Astrocyte of the cerebellum (primary cell): Measurements from ENCODE around the gene ATP6V1E1.
"Not testable (repeated sequence)": the region's sequence is repeated elsewhere in the genome, so short reads cannot be mapped to it uniquely, and the experiment has no call there.

ENCODE experiments used
- DNase-seq: peaks from one replicate; pipeline ENCODE4 v3.0.0-alpha.2; 2011; ENCODE audit warnings: low read depth
- H3K4me3 ChIP-seq: 2 replicates; pipeline ENCODE4 v1.5.1; 2011; ENCODE audit warnings: mild to moderate bottlenecking, low read depth, low read length, moderate library complexity
- in situ Hi-C: cut with HindIII; loops from 2 replicates; pipeline ENCODE4 v1.10.0; 2017; ENCODE audit warnings: low sequenced_read_pairs
- TF ChIP-seq, protein P1 (sequence below): IDR thresholded peaks from 2 replicates; pipeline ENCODE4 v1.5.1; 2012; ENCODE audit warnings: low read length, low read depth, moderate library complexity, mild to moderate bottlenecking; ENCODE audit errors: missing control alignments

The ATP6V1E1 gene

DNA sequence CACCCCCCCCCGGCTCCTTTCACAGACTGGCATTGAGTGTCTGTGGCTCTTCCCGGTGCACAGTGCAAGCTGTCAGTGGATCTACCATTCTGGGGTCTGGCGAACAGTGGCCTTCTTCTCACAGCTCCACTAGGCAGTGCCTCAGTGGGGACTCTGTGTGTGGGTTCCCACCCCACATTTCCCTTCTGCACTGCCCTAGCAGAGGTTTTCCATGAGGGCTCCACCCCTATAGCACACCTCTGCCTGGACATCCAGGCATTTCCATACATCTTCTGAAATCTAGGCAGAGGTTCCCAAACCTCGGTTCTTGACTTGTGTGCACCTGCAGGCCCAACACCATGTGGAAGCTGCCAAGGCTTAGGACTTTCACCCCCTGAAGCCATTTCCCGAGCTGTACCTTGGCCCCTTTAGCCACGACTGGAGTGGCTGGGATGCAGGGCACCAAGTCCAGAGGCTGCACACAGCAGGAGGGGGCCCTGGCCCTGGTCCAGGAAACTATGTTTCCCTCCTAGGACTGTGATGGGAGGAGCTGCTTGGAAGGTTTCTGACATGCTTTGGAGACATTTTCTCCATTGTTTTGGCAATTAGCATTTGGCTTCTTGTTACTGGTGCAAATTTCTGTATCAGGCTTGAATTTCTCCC is 36.0 kb upstream of the ATP6V1E1 start:
- no peak overlapping the region for H3K4me3 ChIP-seq
- TF ChIP-seq, protein P1, sequence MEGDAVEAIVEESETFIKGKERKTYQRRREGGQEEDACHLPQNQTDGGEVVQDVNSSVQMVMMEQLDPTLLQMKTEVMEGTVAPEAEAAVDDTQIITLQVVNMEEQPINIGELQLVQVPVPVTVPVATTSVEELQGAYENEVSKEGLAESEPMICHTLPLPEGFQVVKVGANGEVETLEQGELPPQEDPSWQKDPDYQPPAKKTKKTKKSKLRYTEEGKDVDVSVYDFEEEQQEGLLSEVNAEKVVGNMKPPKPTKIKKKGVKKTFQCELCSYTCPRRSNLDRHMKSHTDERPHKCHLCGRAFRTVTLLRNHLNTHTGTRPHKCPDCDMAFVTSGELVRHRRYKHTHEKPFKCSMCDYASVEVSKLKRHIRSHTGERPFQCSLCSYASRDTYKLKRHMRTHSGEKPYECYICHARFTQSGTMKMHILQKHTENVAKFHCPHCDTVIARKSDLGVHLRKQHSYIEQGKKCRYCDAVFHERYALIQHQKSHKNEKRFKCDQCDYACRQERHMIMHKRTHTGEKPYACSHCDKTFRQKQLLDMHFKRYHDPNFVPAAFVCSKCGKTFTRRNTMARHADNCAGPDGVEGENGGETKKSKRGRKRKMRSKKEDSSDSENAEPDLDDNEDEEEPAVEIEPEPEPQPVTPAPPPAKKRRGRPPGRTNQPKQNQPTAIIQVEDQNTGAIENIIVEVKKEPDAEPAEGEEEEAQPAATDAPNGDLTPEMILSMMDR = no peak
- in situ Hi-C loops = no loop called here
- no peak for DNase-seq

DNA sequence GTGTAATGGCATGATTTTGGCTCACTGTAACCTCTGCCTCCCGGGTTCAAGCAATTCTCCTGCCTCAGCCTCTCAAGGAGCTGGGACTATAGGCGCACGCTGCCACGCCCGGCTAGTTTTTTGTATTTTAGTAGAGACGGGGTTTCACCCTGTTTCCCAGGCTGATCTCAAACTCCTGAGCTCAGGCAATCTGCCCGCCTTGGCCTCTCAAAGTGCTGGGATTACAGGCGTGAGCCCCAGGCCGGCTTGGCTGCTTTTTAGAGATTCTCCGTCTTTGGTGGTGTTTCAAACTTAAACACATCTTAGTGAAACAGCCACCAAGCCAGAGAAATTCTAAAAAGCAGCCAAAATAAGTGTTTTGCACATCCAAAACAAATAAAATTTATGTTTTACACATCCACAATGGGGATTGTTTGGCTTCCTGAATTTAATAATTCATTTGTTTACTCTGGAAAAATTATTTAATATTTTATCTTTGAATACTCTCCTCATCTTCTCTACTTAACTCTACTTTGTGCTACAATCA is 28.4 kb upstream of the ATP6V1E1 start:
- no peak for DNase-seq
- TF ChIP-seq, protein P1 = no peak
- in situ Hi-C loops = no loop called here
- H3K4me3 ChIP-seq = no peak overlapping the region

DNA sequence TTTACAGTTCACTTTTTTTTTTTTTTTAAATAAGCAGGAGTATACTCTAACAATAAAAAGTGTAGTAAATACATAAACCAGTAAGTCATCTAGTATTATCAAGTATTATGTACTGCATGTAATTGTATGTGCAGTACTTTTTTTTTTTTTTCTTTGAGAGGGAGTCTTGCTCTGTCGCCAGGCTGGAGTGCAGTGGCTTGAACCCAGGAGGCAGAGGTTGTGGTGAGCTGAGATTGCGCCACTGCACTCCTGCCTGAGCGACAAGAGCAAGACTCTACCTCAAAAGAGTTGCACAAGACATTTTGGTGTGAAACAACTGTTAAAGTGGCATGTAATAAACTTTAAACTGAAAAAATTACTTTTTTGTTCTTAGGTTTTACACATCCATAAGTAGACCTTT is 26.7 kb upstream of the ATP6V1E1 start:
- in situ Hi-C loops = no loop called here
- TF ChIP-seq, protein P1 = no peak
- no peak for DNase-seq
- H3K4me3 ChIP-seq = no peak overlapping the region

DNA sequence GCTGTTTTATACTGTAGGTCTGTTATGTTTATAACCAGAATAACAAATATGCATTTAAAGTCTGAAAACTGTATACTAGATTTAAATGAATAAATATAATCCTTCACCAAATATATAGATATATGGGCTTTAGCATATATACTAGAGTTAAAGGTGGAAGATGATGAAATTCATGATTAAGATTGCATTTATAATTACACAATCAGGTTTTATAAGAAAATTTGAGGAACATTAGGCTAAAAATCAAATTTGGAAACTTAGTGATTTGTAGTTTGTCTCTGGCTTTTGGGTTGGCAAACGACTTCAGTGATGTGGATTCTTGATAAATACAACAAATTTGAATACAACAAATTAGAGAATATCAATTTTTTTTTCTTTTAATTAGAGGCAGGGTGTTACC is 20.0 kb upstream of the ATP6V1E1 start:
- TF ChIP-seq, protein P1 = no peak
- no peak for DNase-seq
- no peak overlapping the region for H3K4me3 ChIP-seq
- in situ Hi-C loops = no loop called here

DNA sequence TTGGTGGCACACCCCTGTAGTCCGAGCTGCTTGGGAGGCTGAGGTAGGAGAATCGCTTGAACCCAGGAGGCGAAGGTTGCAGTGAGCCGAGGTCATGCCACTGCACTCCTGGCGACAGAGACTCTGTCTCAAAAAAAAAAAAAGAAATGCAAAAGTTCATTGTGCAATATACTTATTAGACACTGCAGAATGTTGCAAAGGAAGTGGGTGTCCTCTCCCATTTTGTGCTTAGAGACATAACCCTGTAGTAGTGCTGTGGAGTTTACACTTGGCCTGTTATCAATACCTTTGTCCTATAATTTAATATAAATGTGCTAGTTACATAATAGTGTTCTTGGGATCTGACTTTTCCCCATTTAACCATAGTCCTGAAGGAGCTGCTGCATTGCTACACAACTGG is 19.4 kb upstream of the ATP6V1E1 start:
- no peak for DNase-seq
- H3K4me3 ChIP-seq = no peak overlapping the region
- in situ Hi-C loops = no loop called here
- TF ChIP-seq, protein P1 = no peak

DNA sequence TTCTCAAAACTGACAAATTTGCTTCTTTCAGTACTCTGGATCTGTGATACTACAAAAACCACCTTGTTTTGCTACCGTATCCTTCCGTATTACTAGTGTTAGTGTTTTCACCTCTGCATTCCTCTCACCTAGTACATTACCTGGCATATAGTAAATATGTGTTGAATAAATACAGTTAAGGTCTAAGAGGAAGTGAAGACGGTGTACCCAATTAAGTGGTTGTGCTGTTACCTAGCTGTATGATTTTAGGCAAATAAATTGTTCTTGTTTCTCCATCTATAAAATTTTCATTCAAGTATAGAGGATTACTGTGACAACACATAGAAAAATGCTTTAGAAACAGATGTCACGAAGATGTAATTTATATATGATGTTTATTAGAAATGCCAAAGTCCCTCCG is 18.9 kb upstream of the ATP6V1E1 start:
- TF ChIP-seq, protein P1 = no peak
- in situ Hi-C loops = no loop called here
- H3K4me3 ChIP-seq = no peak overlapping the region
- DNase-seq = no peak

DNA sequence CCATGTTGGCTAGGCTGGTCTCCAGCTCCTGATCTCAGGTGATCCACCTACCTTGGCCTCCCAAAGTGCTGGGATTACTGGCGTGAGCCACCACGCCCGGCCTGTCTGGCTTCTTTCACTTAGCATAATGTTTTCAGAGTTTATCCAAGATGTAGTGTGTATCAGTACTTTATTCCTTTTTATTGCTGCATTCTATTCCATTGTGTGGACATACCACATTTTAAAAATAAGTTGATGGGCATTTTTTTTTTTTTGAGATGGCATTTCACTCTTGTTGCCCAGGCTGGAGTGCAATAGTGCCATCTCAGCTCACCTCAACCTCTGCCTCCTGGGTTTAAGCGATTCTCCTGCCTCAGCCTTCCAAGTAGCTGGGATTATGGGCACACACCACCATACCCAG is 13.8 kb upstream of the ATP6V1E1 start:
- DNase-seq, H3K4me3 ChIP-seq, in situ Hi-C loops: not testable (repeated sequence)
